HG03469 (cell line): ENCODE results near the gene MYBPC2.
"Not testable (repeated sequence)": the region's sequence is repeated elsewhere in the genome, so short reads cannot be mapped to it uniquely, and the experiment has no call there.

Experiments
- ATAC-seq: cut with Tn5 transposase; IDR thresholded peaks from one replicate; pipeline ENCODE4 v1.9.1; 2021; ENCODE audit warnings: mild to moderate bottlenecking, moderate library complexity, moderate number of reproducible peaks; ENCODE audit not compliant: unreplicated experiment

Gene MYBPC2

GRCh38 chr19:50457300-50457699 lies 24.6 kb downstream of the MYBPC2 start:
- no peak for ATAC-seq

- ATAC-seq: no peak
These were observed 25.8 kb downstream of the MYBPC2 start for GRCh38 chr19:50458396-50459066.

GRCh38 chr19:50459067-50459456 lies 26.4 kb downstream of the MYBPC2 start:
- no peak for ATAC-seq

GRCh38 chr19:50459638-50460037 lies 26.9 kb downstream of the MYBPC2 start:
- no peak for ATAC-seq

GRCh38 chr19:50460161-50460765 lies 27.6 kb downstream of the MYBPC2 start:
- ATAC-seq: no peak

DNA sequence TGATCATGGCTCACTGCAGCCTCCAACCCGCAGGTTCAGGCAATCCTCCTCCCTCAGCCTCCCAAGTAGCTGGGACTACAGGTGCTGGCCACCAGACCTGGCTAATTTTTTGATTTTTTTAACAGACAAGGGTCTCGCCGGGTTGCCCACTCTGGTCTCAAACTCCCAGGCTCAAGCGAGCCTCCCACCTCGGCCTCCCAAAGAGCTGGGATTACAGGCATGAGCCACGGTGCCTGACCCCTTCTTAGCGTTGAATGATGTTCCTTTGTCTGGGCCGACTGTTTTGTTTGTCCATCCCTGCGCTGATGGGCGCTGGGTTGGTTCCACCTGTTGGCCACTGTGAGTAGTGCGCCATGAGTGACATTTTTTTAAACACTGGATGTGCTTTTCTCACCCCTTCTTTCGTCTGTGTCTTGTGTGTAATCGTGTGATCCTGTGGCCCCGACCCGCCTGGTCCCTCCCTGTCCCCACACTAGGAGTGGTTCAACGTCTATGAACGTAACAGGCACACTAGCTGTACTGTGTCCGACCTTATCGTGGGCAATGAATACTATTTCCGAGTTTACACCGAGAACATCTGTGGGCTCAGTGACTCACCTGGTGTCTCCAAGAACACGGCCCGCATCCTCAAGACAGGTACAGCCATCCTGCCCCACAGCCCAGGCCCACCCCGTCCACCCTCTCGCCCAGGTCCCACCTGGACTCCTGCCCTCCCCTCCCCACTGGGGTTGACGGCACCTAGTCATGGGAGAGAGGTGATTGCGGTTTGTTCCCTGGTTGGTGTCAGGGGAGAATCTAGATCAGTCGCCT lies 28.6 kb downstream of the MYBPC2 start:
- ATAC-seq: no peak

DNA sequence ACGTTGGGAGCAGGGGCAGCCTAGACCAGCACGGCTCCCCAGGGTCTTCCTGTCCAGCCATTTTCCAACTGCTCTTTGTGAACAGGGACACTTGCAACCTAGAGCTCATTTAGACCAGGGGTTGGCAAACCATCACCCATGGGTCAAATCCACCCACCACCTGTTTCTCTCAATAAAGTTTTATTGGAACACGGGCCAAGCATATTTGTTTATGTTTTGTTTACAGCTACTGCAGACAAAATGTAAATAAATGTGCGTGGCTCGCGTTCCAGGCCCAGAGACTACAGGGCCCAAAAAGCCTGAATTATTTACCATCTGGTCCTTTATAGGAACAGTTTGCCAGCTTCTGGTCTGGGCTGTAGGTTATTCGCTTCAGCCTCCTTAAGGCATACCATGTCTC lies 30.3 kb downstream of the MYBPC2 start:
- no peak for ATAC-seq

DNA sequence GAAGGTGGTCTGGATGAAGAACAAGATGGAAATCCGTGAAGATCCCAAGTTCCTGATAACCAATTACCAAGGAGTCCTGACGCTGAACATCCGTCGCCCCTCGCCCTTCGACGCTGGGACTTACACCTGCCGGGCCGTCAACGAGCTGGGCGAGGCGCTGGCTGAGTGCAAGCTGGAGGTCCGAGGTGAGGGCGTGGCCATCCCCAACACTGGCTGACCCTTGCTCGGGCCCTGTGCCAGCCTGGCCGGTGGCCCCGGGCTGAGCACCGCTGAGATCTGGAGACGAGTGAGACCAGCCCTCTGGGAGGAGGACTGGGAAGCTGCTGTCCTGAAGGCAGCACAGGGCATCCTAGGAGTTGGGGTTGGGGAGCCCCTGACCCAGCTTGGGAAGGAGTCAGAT lies 31.7 kb downstream of the MYBPC2 start:
- ATAC-seq: no peak

GRCh38 chr19:50465000-50465399 lies 32.3 kb downstream of the MYBPC2 start:
- ATAC-seq: no peak

DNA sequence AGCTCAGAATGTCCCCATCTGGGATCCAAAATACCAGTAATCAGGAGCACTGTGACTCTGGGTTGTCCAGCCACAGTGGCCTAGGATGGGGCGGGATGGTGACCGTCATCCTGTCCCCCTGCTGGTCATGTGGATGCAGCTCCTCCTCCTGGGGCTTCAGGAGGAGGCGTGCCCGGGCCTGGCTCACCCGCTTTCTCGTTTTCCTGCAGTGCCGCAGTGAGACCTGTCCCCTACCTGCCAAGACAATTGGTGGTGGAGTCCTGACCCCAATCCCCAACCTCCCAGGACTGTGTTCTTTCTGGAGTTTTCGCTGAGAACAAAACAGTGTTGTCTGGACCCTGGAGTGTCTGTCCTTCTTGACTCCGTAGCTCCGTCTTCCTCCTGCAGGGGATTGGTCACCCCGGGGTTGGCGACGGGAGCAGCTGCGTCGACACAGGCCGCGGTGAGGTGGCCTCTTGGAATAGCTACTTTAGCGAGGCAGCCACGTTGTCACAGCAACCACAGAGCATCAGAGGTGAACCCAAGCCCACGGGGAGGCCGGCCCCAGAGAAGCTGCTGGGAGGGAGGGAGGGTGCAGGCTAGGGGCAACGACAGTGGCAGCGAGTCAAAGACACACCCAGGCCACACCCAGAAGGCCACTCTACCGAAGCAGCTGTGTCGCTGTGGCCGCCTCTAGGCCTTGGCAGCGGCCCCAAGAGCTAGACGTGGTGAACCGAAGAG lies 33.5 kb downstream of the MYBPC2 start:
- no peak for ATAC-seq

DNA sequence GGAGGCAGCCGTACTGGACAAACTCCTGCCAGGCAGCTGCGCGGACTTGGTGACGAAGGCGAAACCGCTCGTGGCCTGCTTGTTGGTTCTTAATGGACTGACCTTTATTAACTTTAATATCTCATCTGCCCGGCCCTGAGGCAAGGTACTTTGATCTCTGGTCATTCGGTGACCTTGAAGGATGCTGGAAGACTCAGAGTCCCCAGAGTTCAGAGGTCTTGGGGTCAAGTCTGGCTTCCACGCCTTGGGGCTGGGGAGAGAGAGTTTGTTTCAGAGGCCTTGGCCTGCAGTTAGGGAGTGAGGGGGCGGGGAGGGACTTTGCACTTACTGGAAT lies 34.0 kb downstream of the MYBPC2 start:
- no peak for ATAC-seq

DNA sequence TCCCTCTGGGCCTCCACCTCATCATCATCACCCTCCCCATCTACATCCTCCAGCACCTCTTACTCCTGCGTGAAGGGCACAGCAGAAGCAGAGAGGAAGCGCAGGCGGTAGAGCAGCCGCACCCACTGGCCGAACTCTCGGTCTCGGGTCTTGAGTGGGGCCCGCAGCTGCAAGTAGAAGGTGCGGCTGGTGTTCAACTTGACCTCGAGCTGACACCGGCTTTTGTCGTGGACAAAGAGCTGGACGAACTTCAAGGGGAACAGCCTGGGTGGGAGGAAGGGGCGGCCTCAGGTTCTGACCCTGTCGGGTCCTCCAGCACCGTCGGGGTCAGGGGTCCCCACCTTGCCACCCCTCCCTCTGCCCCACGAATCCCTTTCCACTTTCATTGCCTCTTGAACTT lies 34.9 kb downstream of the MYBPC2 start:
- no peak for ATAC-seq

DNA sequence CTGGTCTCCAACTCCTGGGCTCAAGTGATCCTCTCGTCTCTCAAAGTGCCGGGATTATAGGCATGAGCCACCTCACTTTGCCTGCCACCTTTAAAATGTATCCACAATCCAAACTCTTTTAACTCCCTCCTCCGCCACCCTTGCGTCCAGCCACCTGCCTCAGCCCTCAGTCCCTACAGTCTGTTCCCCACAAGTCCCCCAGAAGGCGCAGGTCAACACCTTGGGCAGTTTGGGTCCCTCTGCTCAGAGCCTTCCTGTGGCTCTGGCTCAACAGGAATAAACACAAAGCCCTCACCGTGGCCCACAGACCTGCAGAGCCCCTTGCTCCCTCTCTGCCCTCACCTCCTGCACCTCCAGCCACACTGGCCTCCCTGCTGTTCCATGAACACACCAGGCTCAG lies 36.1 kb downstream of the MYBPC2 start:
- no peak for ATAC-seq

GRCh38 chr19:50473336-50473735 lies 40.6 kb downstream of the MYBPC2 start:
- ATAC-seq: not testable (repeated sequence)

DNA sequence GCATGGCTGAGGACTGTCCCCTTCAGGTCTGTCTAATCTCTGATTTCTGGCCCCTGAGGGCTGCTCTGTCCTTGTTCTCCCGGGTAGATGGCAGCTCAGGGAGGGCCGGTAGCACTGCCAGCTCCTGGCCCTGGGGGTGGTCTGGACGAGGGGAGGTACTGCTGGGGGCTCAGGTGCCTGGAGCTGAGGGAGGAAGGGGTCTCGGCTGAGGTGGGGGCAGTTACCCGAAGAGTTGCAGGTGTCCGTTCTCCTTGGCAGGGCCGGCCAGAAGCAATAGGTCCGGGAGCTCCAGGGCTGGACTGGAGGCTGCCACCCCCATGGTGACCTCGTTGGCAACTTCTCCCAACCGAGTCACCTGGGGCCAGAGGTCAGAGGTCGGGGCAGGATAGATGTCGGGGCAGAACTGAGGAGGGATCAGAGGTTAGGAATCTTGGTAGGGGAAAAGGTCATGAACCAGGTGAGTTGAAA lies 42.4 kb downstream of the MYBPC2 start:
- no peak for ATAC-seq

GRCh38 chr19:50475736-50476223 lies 43.1 kb downstream of the MYBPC2 start:
- ATAC-seq: no peak

DNA sequence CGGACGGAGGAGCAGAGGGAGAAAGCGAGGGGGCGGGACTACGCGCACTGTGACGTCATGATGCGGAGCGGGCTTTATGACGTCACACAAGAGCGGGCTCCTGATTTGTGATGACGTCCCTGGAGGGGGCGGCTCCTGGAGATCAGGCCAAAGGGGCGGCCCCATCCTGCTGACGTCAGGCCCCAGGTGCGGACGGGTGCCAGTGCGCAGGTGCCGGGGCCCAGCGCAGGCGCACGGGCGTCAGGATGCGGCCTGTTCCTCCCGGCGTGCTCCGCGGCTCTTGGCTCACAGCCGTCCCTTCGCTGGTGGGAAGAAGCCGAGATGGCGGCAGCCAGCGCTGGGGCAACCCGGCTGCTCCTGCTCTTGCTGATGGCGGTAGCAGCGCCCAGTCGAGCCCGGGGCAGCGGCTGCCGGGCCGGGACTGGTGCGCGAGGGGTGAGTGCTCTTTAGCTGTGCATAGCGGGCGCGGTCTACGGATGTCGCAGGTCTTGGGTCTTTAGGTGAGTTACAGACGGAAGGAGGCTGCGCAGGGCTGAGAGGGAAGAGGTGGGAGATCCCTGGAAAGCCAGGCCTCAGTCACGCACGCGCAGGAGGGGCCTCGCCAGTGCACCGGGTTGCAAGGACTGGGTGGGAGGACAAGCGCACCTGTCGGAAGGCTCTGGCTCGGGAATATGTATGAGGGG lies 43.7 kb downstream of the MYBPC2 start, which contains the start of the genes EMC10 and GARIN5A:
EMC10 (plus strand) TSS at position 284 of the 683 bp plus-strand sequence; CDS start at position 322, 38 bp downstream.
GARIN5A (minus strand) TSS at position 625 of the 683 bp plus-strand sequence; CDS start at position 165, 460 bp downstream.
- ATAC-seq: peak; percentile 62

DNA sequence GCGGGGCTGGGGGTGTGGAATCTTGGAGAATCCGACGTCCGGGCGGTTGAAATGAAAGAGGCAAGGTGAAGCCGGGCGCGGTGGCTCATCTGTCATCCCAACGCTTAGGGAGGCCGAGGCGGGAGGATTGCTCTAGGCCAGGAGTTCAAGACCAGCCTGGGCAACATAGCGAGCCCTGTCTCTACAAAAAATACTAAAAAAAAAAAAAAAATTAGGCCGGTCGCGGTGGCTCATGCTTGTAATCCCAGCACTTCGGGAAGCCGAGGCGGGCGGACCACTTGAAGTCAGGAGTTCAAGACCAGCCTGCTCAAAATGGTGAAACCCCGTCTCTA lies 44.2 kb downstream of the MYBPC2 start:
- no peak for ATAC-seq

DNA sequence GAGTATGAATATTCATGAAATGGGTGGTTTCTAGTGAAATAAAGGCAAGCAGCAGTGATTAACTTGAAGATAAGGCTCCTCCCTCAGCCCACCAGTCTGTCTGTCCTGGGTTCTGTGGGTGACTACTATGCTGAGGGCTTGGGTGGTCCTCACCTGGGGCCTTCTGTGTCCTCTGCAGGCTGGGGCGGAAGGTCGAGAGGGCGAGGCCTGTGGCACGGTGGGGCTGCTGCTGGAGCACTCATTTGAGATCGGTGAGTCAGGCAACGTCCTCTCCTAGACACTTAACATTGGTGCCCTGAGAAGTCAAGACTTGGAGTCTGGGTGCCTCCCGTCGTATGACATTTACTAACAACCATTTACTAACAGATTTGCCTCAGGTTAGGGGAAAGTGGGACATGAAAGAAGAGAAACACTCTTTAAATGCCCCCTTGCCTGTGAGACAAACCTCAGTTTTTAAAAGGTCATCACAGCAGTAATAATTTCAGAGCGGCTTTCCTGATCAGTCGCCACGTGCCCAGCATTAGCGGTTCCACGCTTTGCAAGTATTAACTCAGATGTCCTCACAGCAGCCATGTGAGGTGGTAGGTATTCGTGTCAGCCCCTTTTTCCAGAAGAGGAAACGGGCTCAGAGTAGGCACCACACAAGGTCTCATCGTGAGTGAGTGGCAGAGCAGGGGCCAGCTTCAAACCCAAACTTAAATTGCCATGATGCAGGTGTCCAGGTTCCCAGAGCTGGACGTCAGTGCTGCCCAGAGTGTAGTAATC lies 45.2 kb downstream of the MYBPC2 start:
- ATAC-seq: no peak
